Smooth muscle cell (in vitro differentiated cells): Measurements from ENCODE around the gene PDE6D. TPM values are rescaled to one million over a fixed set of nuclear protein-coding genes. Genes with fewer than 3 reads are reported as not detected.
A peak's percentile ranks its signal among the peaks of the same experiment; 100 is the strongest.

Experiments used
- DNase-seq: peaks from one replicate; lab custom pipeline; 2025; ENCODE audit not compliant: unreplicated experiment; lab: John Stamatoyannopoulos, UW
- H2AFZ ChIP-seq: fragments of 200-600 bp; sonication (generic); 2 replicates; pipeline ENCODE4 v1.6.0; 2016; ENCODE audit warnings: antibody characterized with exemption, low read depth, mild to moderate bottlenecking
- H3F3A ChIP-seq: fragments of 200-600 bp; sonication (generic); 2 replicates; pipeline ENCODE4 v1.6.0; 2017; ENCODE audit warnings: antibody characterized with exemption, low read depth
- H3K27ac ChIP-seq: fragments of 200-600 bp; sonication (generic); 2 replicates; pipeline ENCODE4 v1.5.1; 2016; ENCODE audit warnings: low read depth, mild to moderate bottlenecking
- H3K27me3 ChIP-seq: fragments of 200-600 bp; sonication (generic); 2 replicates; pipeline ENCODE4 v1.6.1; 2016; ENCODE audit warnings: low read depth, mild to moderate bottlenecking
- H3K36me3 ChIP-seq: fragments of 200-600 bp; sonication (generic); 2 replicates; pipeline ENCODE4 v1.5.1; 2016; ENCODE audit warnings: low read depth
- H3K4me1 ChIP-seq: fragments of 200-600 bp; sonication (generic); 2 replicates; pipeline ENCODE4 v1.5.1; 2016; ENCODE audit warnings: low read depth
- H3K4me2 ChIP-seq: fragments of 200-600 bp; sonication (generic); 2 replicates; pipeline ENCODE4 v1.6.0; 2016; ENCODE audit warnings: mild to moderate bottlenecking
- H3K4me3 ChIP-seq: fragments of 200-600 bp; sonication (generic); 2 replicates; pipeline ENCODE4 v1.5.1; 2016; ENCODE audit warnings: mild to moderate bottlenecking
- H3K79me2 ChIP-seq: fragments of 200-600 bp; sonication (generic); 2 replicates; pipeline ENCODE4 v1.6.0; 2016; ENCODE audit warnings: low read depth, mild to moderate bottlenecking
- H3K9ac ChIP-seq: fragments of 200-600 bp; sonication (generic); 2 replicates; pipeline ENCODE4 v1.6.0; 2016; ENCODE audit warnings: low read depth
- H3K9me3 ChIP-seq: fragments of 200-600 bp; sonication (generic); replicated peaks from 2 replicates; pipeline ENCODE4 v1.5.1; 2016; ENCODE audit warnings: low read depth
- H4K20me1 ChIP-seq: fragments of 200-600 bp; sonication (generic); 2 replicates; pipeline ENCODE4 v1.6.0; 2016; ENCODE audit warnings: low read depth
- CTCF ChIP-seq: fragments of 200-600 bp; sonication (generic); IDR thresholded peaks from 2 replicates; pipeline ENCODE4 v1.5.1; 2017; ENCODE audit warnings: borderline replicate concordance, mild to moderate bottlenecking, antibody characterized with exemption; ENCODE audit not compliant: insufficient read depth, poor library complexity, severe bottlenecking
- WGBS: methylation state at CpG from one replicate; pipeline ENCODE4 v1.1.7; 2016; ENCODE audit warnings: low lambda C conversion rate; 5-methylcytosine and 5-hydroxymethylcytosine counted together
- polyA plus RNA-seq: library from polyadenylated mRNA; unstranded; fragments of >200 nt; fragmentation: Nextera tagmentation; extraction: Ambion mirVana; gene quantifications from 2 replicates; pipeline ENCODE4 v1.2.1, GENCODE V29; 2016
- total RNA-seq: library from RNA; depleted of rRNA; stranded (reverse); fragments of >200 nt; gene quantifications from 2 replicates; pipeline ENCODE4 v1.2.3, GENCODE V29; 2014

The PDE6D gene
- total and polyA plus RNA-seq, 2 experiments from 2014 or later: 32.7 to 54.9 TPM

GRCh38 chr2:231780123-231780908 is 766 bp downstream of the PDE6D start:
- H3K27ac ChIP-seq: no peak overlapping the region

GRCh38 chr2:231769170-231770136 is 11.6 kb downstream of the PDE6D start:
- H3K9ac ChIP-seq: no peak overlapping the region
- no peaks in the 10 kb centered on the region for H3F3A ChIP-seq
- no peak overlapping the region for H2AFZ ChIP-seq
- no peak for DNase-seq
- 90% methylated on average over 6 of the region's 6 CpGs for WGBS
- H3K9me3 ChIP-seq: no peaks in the 10 kb centered on the region
- H4K20me1 ChIP-seq: peaks cover 13% of the 10 kb centered on the region
- no peak overlapping the region for H3K4me3 ChIP-seq
- TF ChIP-seq CTCF: no peak
- H3K4me1 ChIP-seq: no peaks in the 10 kb centered on the region
- H3K36me3 ChIP-seq: no peaks in the 10 kb centered on the region
- peaks cover 3% of the 10 kb centered on the region for H3K79me2 ChIP-seq
- no peak overlapping the region for H3K27ac ChIP-seq
- no peaks in the 10 kb centered on the region for H3K27me3 ChIP-seq
- H3K4me2 ChIP-seq: no peak overlapping the region

More at GRCh38 chr2:231780123-231780908, 766 bp downstream of the PDE6D start:
- Histone ChIP-seq H3K9me3 (no peaks in the 10 kb centered on the region), H3F3A (no peaks in the 10 kb centered on the region), H3K4me1 (peaks cover 7% of the 10 kb centered on the region), H2AFZ (peak overlapping the region; percentile 96), H3K79me2 (peaks cover 8% of the 10 kb centered on the region), H4K20me1 (peaks cover 12% of the 10 kb centered on the region), H3K4me2 (peak overlapping the region; percentile 88), H3K27me3 (no peaks in the 10 kb centered on the region), H3K36me3 (no peaks in the 10 kb centered on the region), H3K4me3 (peak overlapping the region; percentile 76), H3K9ac (peak overlapping the region; percentile 24)
- 3% methylated on average over 37 of the region's 51 CpGs for WGBS
- no peak for TF ChIP-seq CTCF
- DNase-seq: no peak

GRCh38 chr2:231765496-231765929 is 15.6 kb downstream of the PDE6D start:
- DNase-seq: no peak

More at GRCh38 chr2:231765496-231765929, 15.6 kb downstream of the PDE6D start:
- Histone ChIP-seq H2AFZ (no peak overlapping the region), H3K27me3 (no peaks in the 10 kb centered on the region), H3K9ac (no peak overlapping the region), H3K4me3 (no peak overlapping the region), H3K9me3 (no peaks in the 10 kb centered on the region), H3K4me1 (no peaks in the 10 kb centered on the region), H4K20me1 (peaks cover 8% of the 10 kb centered on the region), H3K36me3 (no peaks in the 10 kb centered on the region), H3K79me2 (peaks cover 3% of the 10 kb centered on the region), H3F3A (no peaks in the 10 kb centered on the region), H3K4me2 (no peak overlapping the region), H3K27ac (no peak overlapping the region)
- no peak for TF ChIP-seq CTCF
